K562 (cell line): ENCODE measurements around the gene PRMT7. TPM values are rescaled to one million over a fixed set of nuclear protein-coding genes. Genes with fewer than 3 reads are reported as not detected.

Source experiments
- ATAC-seq: fragments of 200-7000 bp; cut with Tn5 transposase; 3 replicates; pipeline ENCODE4 v1.9.1; 2020; ENCODE audit warnings: moderate library complexity
- BruUV-seq: library from RNA; stranded (reverse); fragments of 400-500 nt; replicated peaks from 2 replicates; lab custom pipeline; 2021; lab: Mats Ljungman, UMichigan
- CTCF ChIA-PET: fragments of 300-600 bp; formaldehyde crosslinking; extraction: SDS; loops from one replicate; lab custom pipeline; 2021; ENCODE audit warnings: low intra/inter-chr PET ratio; lab: Yijun Ruan, JAX
- POLR2A ChIA-PET: fragments of 300-600, 350-650 bp; sonication (Branson Sonifier 250); formaldehyde crosslinking; extraction: SDS; loops from one replicate; lab custom pipeline; 2021; ENCODE audit warnings: antibody characterized with exemption, inconsistent platforms; lab: Yijun Ruan, JAX
- DNase-seq, 4 experiments: peaks; one replicate each; pipeline versions ENCODE4 v3.0.0 to v3.0.0-alpha.2; 2011 to 2018; ENCODE audit warnings: low spot score in 3 of 4, mixed read lengths in 3 of 4; ENCODE audit errors: extremely low read depth in 1 of 4
- FAIRE-seq: peaks from 2 replicates; lab custom pipeline; 2011; peaks lifted over from hg19 to GRCh38; lab: Jason Lieb, UNC
- H2AFZ ChIP-seq: 2 replicates; pipeline ENCODE4 v1.6.0; 2011; ENCODE audit warnings: low read depth, low read length, control low read depth, inconsistent platforms
- H3K27ac ChIP-seq: fragments of 200-600 bp; 3 replicates; pipeline ENCODE4 v1.8.0; 2011; ENCODE audit warnings: low read depth, mild to moderate bottlenecking, control low read depth, inconsistent platforms, low read length, moderate library complexity, mixed read lengths; ENCODE audit errors: extremely low read depth
- H3K27me3 ChIP-seq, 2 experiments: fragments of 300-600 bp in 1 of 2; 2 replicates in 1 of 2; 3 replicates in 1 of 2; pipeline versions ENCODE4 v1.6.0 to v1.8.0; 2011; ENCODE audit warnings: inconsistent platforms in 2 of 2, low read length in 2 of 2, mild to moderate bottlenecking in 1 of 2, mixed read lengths in 1 of 2, moderate library complexity in 1 of 2; ENCODE audit not compliant: control insufficient read depth in 2 of 2, insufficient read depth in 2 of 2
- H3K36me3 ChIP-seq: fragments of 300-600 bp; 3 replicates; pipeline ENCODE4 v1.8.0; 2011; ENCODE audit warnings: mild to moderate bottlenecking, low read length, inconsistent platforms; ENCODE audit not compliant: control insufficient read depth, insufficient read depth
- H3K4me1 ChIP-seq, 2 experiments: fragments of 200-600 bp in 1 of 2; replicated peaks in 1 of 2; 2 replicates in 1 of 2; 3 replicates in 1 of 2; pipeline versions ENCODE4 v1.5.1 to v1.8.0; 2011; ENCODE audit warnings: inconsistent platforms in 2 of 2, low read length in 2 of 2, mild to moderate bottlenecking in 1 of 2, mixed read lengths in 1 of 2, moderate library complexity in 1 of 2; ENCODE audit not compliant: control insufficient read depth in 2 of 2, insufficient read depth in 2 of 2
- H3K4me2 ChIP-seq: 2 replicates; pipeline ENCODE4 v1.6.1; 2011; ENCODE audit warnings: low read length, control low read depth, inconsistent platforms, mixed read lengths; ENCODE audit not compliant: insufficient read depth
- H3K4me3 ChIP-seq: fragments of 200-600 bp; sonication (generic), shearing (Covaris generic); 2 replicates; pipeline ENCODE4 v1.5.1; 2016; ENCODE audit warnings: control low read depth, inconsistent platforms
- H3K79me2 ChIP-seq: fragments of 200-600 bp; 3 replicates; pipeline ENCODE4 v1.8.0; 2011; ENCODE audit warnings: low read length, inconsistent platforms; ENCODE audit not compliant: control insufficient read depth, insufficient read depth
- H3K9ac ChIP-seq, 2 experiments: 2 replicates each; pipeline versions ENCODE4 v1.6.0 to v1.6.1; 2011; ENCODE audit warnings: low read depth in 2 of 2, low read length in 2 of 2, control low read depth in 1 of 2, inconsistent platforms in 1 of 2, mild to moderate bottlenecking in 1 of 2, mixed read lengths in 1 of 2; ENCODE audit not compliant: insufficient read depth in 1 of 2
- H3K9me1 ChIP-seq: one replicate; pipeline ENCODE4 v1.6.0; 2011; ENCODE audit warnings: inconsistent platforms, mild to moderate bottlenecking, low read length, moderate library complexity; ENCODE audit not compliant: control insufficient read depth, insufficient read depth
- H3K9me3 ChIP-seq: replicated peaks from 2 replicates; pipeline ENCODE4 v1.5.1; 2011; ENCODE audit warnings: low read depth, low read length, inconsistent platforms; ENCODE audit not compliant: control insufficient read depth, insufficient read depth
- H4K20me1 ChIP-seq: replicated peaks from 2 replicates; pipeline ENCODE4 v1.6.1; 2011; ENCODE audit warnings: low read length, inconsistent platforms, mixed read lengths; ENCODE audit not compliant: control insufficient read depth, insufficient read depth
- CHD1 ChIP-seq: fragments of 200-600 bp; sonication (generic); IDR thresholded peaks from one replicate; pipeline ENCODE4 v1.6.1; 2012; ENCODE audit warnings: mild to moderate bottlenecking, moderate library complexity, low read length, inconsistent platforms
- DDX20 ChIP-seq: fragments of 450-650 bp; IDR thresholded peaks from 2 replicates; pipeline ENCODE4 v1.6.1; 2016; ENCODE audit warnings: missing genetic modification characterization, low read depth, mild to moderate bottlenecking, missing compliant biosample characterization, moderate library complexity
- DMBX1 ChIP-seq: fragments of 250-450 bp; sonication (Bioruptor Pico); IDR thresholded peaks from 2 replicates; pipeline ENCODE4 v1.8.0; 2022; ENCODE audit warnings: inconsistent platforms, mild to moderate bottlenecking, moderate library complexity, borderline replicate concordance
- NFE2L1 ChIP-seq: fragments of 450-650 bp; IDR thresholded peaks from 2 replicates; pipeline ENCODE4 v1.6.1; 2016; ENCODE audit warnings: missing genetic modification characterization, low read depth, mild to moderate bottlenecking, missing compliant biosample characterization, moderate library complexity, borderline replicate concordance
- REST ChIP-seq, 2 experiments: fragments of 450-650 bp; formaldehyde crosslinking in 1 of 2; IDR thresholded peaks; 2 replicates each; pipeline versions ENCODE4 v1.4.0 to v1.6.1; 2014 to 2020; ENCODE audit warnings: mild to moderate bottlenecking in 2 of 2, borderline replicate concordance in 1 of 2, low read depth in 1 of 2
- RFX5 ChIP-seq: IDR thresholded peaks from 2 replicates; pipeline ENCODE4 v1.6.1; 2011; ENCODE audit warnings: low read depth, mild to moderate bottlenecking, improper control_type of control experiment, low read length
- SNRNP70 ChIP-seq: fragments of 200-400 bp; formaldehyde crosslinking; optimal IDR thresholded peaks from 2 replicates; pipeline ENCODE3; 2017; ENCODE audit warnings: low read depth, low read length
- TGIF2 ChIP-seq: sonication (generic); formaldehyde crosslinking; IDR thresholded peaks from 2 replicates; pipeline ENCODE4 v1.8.1; 2022; ENCODE audit warnings: mild to moderate bottlenecking, missing genetic modification reagents, moderate library complexity
- ZNF124 ChIP-seq: sonication (generic); formaldehyde crosslinking; IDR thresholded peaks from 2 replicates; pipeline ENCODE4 v1.8.1; 2022; ENCODE audit warnings: missing genetic modification reagents
- ZNF592 ChIP-seq: fragments of 450-650 bp; IDR thresholded peaks from 2 replicates; pipeline ENCODE4 v1.6.1; 2017; ENCODE audit warnings: antibody characterized with exemption, mild to moderate bottlenecking
- WGBS: fragments of 100-300 bp; shearing (Covaris generic); methylation state at CpG from one replicate; pipeline ENCODE4 v1.1.6; 2016; ENCODE audit warnings: low coverage, mixed read lengths; ENCODE audit not compliant: insufficient coverage; ENCODE audit errors: missing lambda C conversion rate; 5-methylcytosine and 5-hydroxymethylcytosine counted together
- in situ Hi-C: fragments of 300-500 bp; cut with MboI; formaldehyde crosslinking; loops from 4 replicates; pipeline ENCODE4 v1.15.0; 2018; ENCODE audit warnings: inconsistent platforms, mixed read lengths
- intact Hi-C: fragments of 100-400 bp; cut with micrococcal nuclease; formaldehyde crosslinking; loops from 2 replicates; pipeline ENCODE4 v1.14.2; 2022
- polyA plus RNA-seq, 8 experiments: library from polyadenylated mRNA; depleted of rRNA in 4 of 8; stranded (reverse) in 5 of 8; unstranded in 3 of 8; fragments of >200 nt; fragmentation: Nextera tagmentation in 2 of 8; fragmentation: Illumina TruSeq in 1 of 8; extraction: Ambion mirVana in 2 of 8; extraction: Trizol in 1 of 8; gene quantifications; 2 replicates each; pipeline versions ENCODE4 v1.2.1 to v1.2.3, GENCODE V29; 2011 to 2014; ENCODE audit warnings: inconsistent platforms in 1 of 8, missing spikeins in 1 of 8
- total RNA-seq, 7 experiments: library from RNA; depleted of rRNA in 6 of 7; stranded (reverse); fragments of >200 nt in 6 of 7; fragmentation: Illumina TruSeq in 2 of 7; extraction: Trizol in 2 of 7; gene quantifications; 2 replicates each; pipeline versions ENCODE4 v1.2.1 to v1.2.3, GENCODE V29; 2011 to 2021; ENCODE audit warnings: low replicate concordance in 1 of 7

The PRMT7 gene
- total and polyA plus RNA-seq, 9 of the 15 experiments (the other 6 are each of a cell fraction or from before 2014, with no cell fraction given): 6.4 to 88.8 (median 73.1) TPM

GRCh38 chr16:68387301-68387700, 76.5 kb downstream of the PRMT7 start:
- WGBS: 16% methylated on average over 6 of the region's 9 CpGs
- Histone ChIP-seq H3K4me1 (peaks cover 7 to 10% of the 10 kb centered on the region in 2 experiments; a peak in 3 of 5 replicates), H3K9ac (0 out of 4 replicates have a peak overlapping the region, but pooled peaks of 1 of the 2 experiments have one; percentile 29), H3K36me3 (no peaks in the 10 kb centered on the region), H3K9me1 (peaks cover 3% of the 10 kb centered on the region), H3K79me2 (no peaks in the 10 kb centered on the region), H3K4me3 (no peak overlapping the region), H3K9me3 (no peaks in the 10 kb centered on the region), H3K27me3 (peaks cover 6% of the 10 kb centered on the region in 2 experiments; a peak in 2 of 5 replicates), H3K27ac (no peak overlapping the region), H4K20me1 (no peaks in the 10 kb centered on the region), H3K4me2 (no peak overlapping the region), H2AFZ (no peak overlapping the region)
- POLR2A ChIA-PET: interaction anchor here (0.7 to 1.4 kb wide), 2 partner anchors 12 to 369 kb away, joined by 4 to 5 read pairs; no protein-coding TSS in a partner anchor
- FAIRE-seq (no peak), ATAC-seq (peak; percentile 89), DNase-seq (peak; percentile 33 to 75 (median 65))
- intact Hi-C loops (no loop called here), in situ Hi-C loops (no loop called here)
- no TSS peak for BruUV-seq
- CTCF ChIA-PET: no interaction called here
- no peak for TF ChIP-seq RFX5
- TF ChIP-seq ZNF592: no peak
- TF ChIP-seq SNRNP70: no peak
- no peak for TF ChIP-seq CHD1
- TF ChIP-seq TGIF2: no peak
- TF ChIP-seq REST (IDR thresholded peaks at IDR 0.05; ENCODE audit: borderline replicate concordance): no peak
- TF ChIP-seq REST (CRISPR knock-in tag; IDR thresholded peaks at IDR 0.05; ENCODE audit: low read depth): no peak
- no peak for TF ChIP-seq DDX20
- TF ChIP-seq ZNF124 (CRISPR knock-in tag): no peak
- TF ChIP-seq NFE2L1 (tag): no peak
- no peak for TF ChIP-seq DMBX1 (CRISPR knock-in tag)
